Esophagus muscularis mucosa (tissue), 4 donors: ENCODE data around the gene SERPINF2. TPM values are rescaled to one million over a fixed set of nuclear protein-coding genes. Genes with fewer than 3 reads are reported as not detected.

Experiments
- DNase-seq: peaks from one replicate; pipeline ENCODE4 v3.0.0-alpha.2; 2017; ENCODE audit errors: extremely low spot score
- H3K27ac ChIP-seq, 4 donors: fragments of 200-600 bp; sonication (generic); replicated peaks in 1 of 4; 1 replicate in 3 of 4; 2 replicates in 1 of 4; pipeline ENCODE4 v1.5.1; 2016 to 2019; ENCODE audit warnings: mild to moderate bottlenecking in 1 of 4
- H3K27me3 ChIP-seq, 4 donors: fragments of 200-600 bp; sonication (generic); one replicate each; pipeline versions ENCODE4 v1.5.1 to v1.6.0; 2016 to 2019
- H3K36me3 ChIP-seq, 4 donors: fragments of 200-600 bp; sonication (generic); one replicate each; pipeline ENCODE4 v1.5.1; 2016 to 2019
- H3K4me1 ChIP-seq, 4 donors: fragments of 200-600 bp; sonication (generic); one replicate each; pipeline ENCODE4 v1.5.1; 2016 to 2019
- H3K4me3 ChIP-seq, 4 donors: fragments of 200-600 bp; sonication (generic); 1 replicate in 2 of 4; 2 replicates in 2 of 4; pipeline ENCODE4 v1.5.1; 2016 to 2019; ENCODE audit warnings: mild to moderate bottlenecking in 4 of 4, moderate library complexity in 1 of 4
- H3K9me3 ChIP-seq, 4 donors: fragments of 200-600 bp; sonication (generic); 1 replicate in 3 of 4; 2 replicates in 1 of 4; pipeline ENCODE4 v1.5.1; 2016 to 2019
- CTCF ChIP-seq, 3 experiments: fragments of 200-600 bp in 2 of 3; fragments of 450-650 bp in 1 of 3; sonication (generic) in 2 of 3; IDR thresholded peaks; one replicate each; pipeline ENCODE4 v1.5.1; 2017 to 2019; ENCODE audit warnings: antibody characterized with exemption in 3 of 3, mild to moderate bottlenecking in 2 of 3, moderate library complexity in 1 of 3
- EP300 ChIP-seq: sonication (generic); formaldehyde crosslinking; IDR thresholded peaks from one replicate; pipeline ENCODE4 v1.6.1; 2017; ENCODE audit warnings: antibody characterized with exemption
- POLR2A ChIP-seq: fragments of 450-650 bp; IDR thresholded peaks from one replicate; pipeline ENCODE4 v1.6.1; 2017; ENCODE audit warnings: antibody characterized with exemption, moderate library complexity, mild to moderate bottlenecking, low read depth
- POLR2AphosphoS5 ChIP-seq, 2 donors: sonication (generic); formaldehyde crosslinking; IDR thresholded peaks; one replicate each; pipeline ENCODE4 v1.6.1; 2017; ENCODE audit warnings: antibody characterized with exemption in 2 of 2
- WGBS: methylation state at CpG from one replicate; pipeline ENCODE4 v1.1.5; 2018; 5-methylcytosine and 5-hydroxymethylcytosine counted together
- intact Hi-C: fragments of 100-400 bp; cut with DNase I; formaldehyde crosslinking; loops from one replicate; pipeline ENCODE4 v1.15.1; 2023
- total RNA-seq, 4 donors: library from RNA; depleted of rRNA; stranded (reverse); fragments of >200 nt; gene quantifications; one replicate each; pipeline versions ENCODE4 v1.1.0 to v1.2.1, GENCODE V29; 2016

The SERPINF2 gene
- total RNA-seq, 4 donors from 2014 or later, result 2.4 to 7.5 (median 3.4) TPM

- Histone ChIP-seq H3K36me3 (peaks cover 19 to 49% (median 29%) of the 10 kb centered on the region in 4 donors), H3K9me3 (no peaks in the 10 kb centered on the region), H3K4me1 (peaks cover 47 to 65% (median 57%) of the 10 kb centered on the region in 4 donors), H3K27ac (peak within 1 kb of the TSS; percentile 75 to 99 (median 83)), H3K27me3 (no peaks in the 10 kb centered on the region), H3K4me3 (peak within 1 kb of the TSS; percentile 68 to 84 (median 80))
- intact Hi-C loops, result loop anchor here (10.0 kb wide), 1 partner anchor 145 kb away; the partner anchor contains the start of gene PITPNA
- no peak for DNase-seq
- WGBS, result 11% methylated on average over 13 of the region's 83 CpGs
- no peak for TF ChIP-seq EP300
- TF ChIP-seq POLR2AphosphoS5 (IDR thresholded peaks at IDR 0.05), result peak; percentile 74 to 81
- peak; percentile 78 for TF ChIP-seq POLR2A
Observed at GRCh38 chr17:1709971-1710806, 32.5 kb upstream of the SERPINF2 start, which contains the start of gene TLCD2. TLCD2 (minus strand) TSS chr17:1710377; CDS start chr17:1710242, 135 bp downstream.

- peaks cover 47 to 66% (median 57%) of the 10 kb centered on the region in 4 donors for H3K4me1 ChIP-seq
- H3K27me3 ChIP-seq, result no peaks in the 10 kb centered on the region
- H3K9me3 ChIP-seq, result no peaks in the 10 kb centered on the region
- intact Hi-C loops, result loop anchor here (10.0 kb wide), 1 partner anchor 146 kb away; the partner anchor contains the start of gene PITPNA
- peak overlapping the region; percentile 75 to 99 (median 83) for H3K27ac ChIP-seq
- H3K36me3 ChIP-seq, result peaks cover 19 to 53% (median 29%) of the 10 kb centered on the region in 4 donors
- peak overlapping the region; percentile 68 to 84 (median 80) for H3K4me3 ChIP-seq
- TF ChIP-seq EP300 (no peak), CTCF (IDR thresholded peaks at IDR 0.05) (no peak), POLR2AphosphoS5 (IDR thresholded peaks at IDR 0.05) (no peak), POLR2A (no peak)
- WGBS, result 36% methylated on average over 11 of the region's 14 CpGs
- no peak for DNase-seq
Observed at GRCh38 chr17:1710807-1711553, 31.7 kb upstream of the SERPINF2 start.

- intact Hi-C loops, result loop anchor here (10.0 kb wide), 1 partner anchor 147 kb away; the partner anchor contains the start of gene PITPNA
- Histone ChIP-seq H3K9me3 (no peaks in the 10 kb centered on the region), H3K4me3 (no peak overlapping the region), H3K27ac (peak overlapping the region; percentile 75 to 100 (median 100)), H3K36me3 (peaks cover 19 to 53% (median 29%) of the 10 kb centered on the region in 4 donors), H3K27me3 (no peaks in the 10 kb centered on the region), H3K4me1 (peaks cover 47 to 66% (median 57%) of the 10 kb centered on the region in 4 donors)
- TF ChIP-seq POLR2A (no peak), EP300 (no peak), CTCF (IDR thresholded peaks at IDR 0.05) (no peak), POLR2AphosphoS5 (IDR thresholded peaks at IDR 0.05) (no peak)
- no peak for DNase-seq
- 69% methylated on average over 4 of the region's 4 CpGs for WGBS
Observed at GRCh38 chr17:1711804-1712203, 30.9 kb upstream of the SERPINF2 start.

GRCh38 chr17:1712271-1712670 is 30.4 kb upstream of the SERPINF2 start:
- no peak for DNase-seq
- Histone ChIP-seq H3K36me3 (peaks cover 19 to 51% (median 29%) of the 10 kb centered on the region in 4 donors), H3K27me3 (no peaks in the 10 kb centered on the region), H3K4me3 (no peak overlapping the region), H3K4me1 (peaks cover 47 to 67% (median 57%) of the 10 kb centered on the region in 4 donors), H3K9me3 (no peaks in the 10 kb centered on the region), H3K27ac (peak overlapping the region; percentile 99 to 100 (median 100))
- WGBS, result 87% methylated on average over 8 of the region's 8 CpGs
- intact Hi-C loops, result loop anchor here (10.0 kb wide), 1 partner anchor 147 kb away; the partner anchor contains the start of gene PITPNA
- TF ChIP-seq EP300 (no peak), POLR2A (no peak), POLR2AphosphoS5 (IDR thresholded peaks at IDR 0.05) (no peak), CTCF (IDR thresholded peaks at IDR 0.05) (no peak)
